K562 (cell line): ENCODE data around the gene ARHGDIB. TPM values are rescaled to one million over a fixed set of nuclear protein-coding genes. Genes with fewer than 3 reads are reported as not detected.

Experiments
- ARID2 ChIP-seq: fragments of 450-650 bp; IDR thresholded peaks from 2 replicates; pipeline ENCODE4 v1.6.1; 2017; ENCODE audit warnings: antibody characterized with exemption, mild to moderate bottlenecking
- DMBX1 ChIP-seq: fragments of 250-450 bp; sonication (Bioruptor Pico); IDR thresholded peaks from 2 replicates; pipeline ENCODE4 v1.8.0; 2022; ENCODE audit warnings: inconsistent platforms, mild to moderate bottlenecking, moderate library complexity, borderline replicate concordance
- MTA3 ChIP-seq: fragments of 450-650 bp; formaldehyde crosslinking; IDR thresholded peaks from 2 replicates; pipeline ENCODE4 v1.6.1; 2017; ENCODE audit warnings: mild to moderate bottlenecking, borderline replicate concordance
- PHF20 ChIP-seq: fragments of 450-650 bp; IDR thresholded peaks from 2 replicates; pipeline ENCODE4 v1.6.1; 2018; ENCODE audit not compliant: partially characterized antibody
- PHF8 ChIP-seq: fragments of 200-600 bp; sonication (generic); IDR thresholded peaks from 2 replicates; pipeline ENCODE4 v1.6.1; 2012; ENCODE audit warnings: mixed run types, mild to moderate bottlenecking, inconsistent platforms, low read length, moderate library complexity, borderline replicate concordance
- PTTG1 ChIP-seq: fragments of 450-650 bp; IDR thresholded peaks from 2 replicates; pipeline ENCODE4 v1.6.1; 2016; ENCODE audit warnings: low read depth, mild to moderate bottlenecking, missing genetic modification characterization, missing compliant biosample characterization
- TCF7 ChIP-seq: sonication (generic); IDR thresholded peaks from 2 replicates; pipeline ENCODE4 v1.6.1; 2016; ENCODE audit warnings: antibody characterized with exemption, borderline replicate concordance
- TOE1 ChIP-seq, 2 experiments: fragments of 450-650 bp in 1 of 2; sonication (generic) in 1 of 2; formaldehyde crosslinking in 1 of 2; IDR thresholded peaks; 2 replicates each; pipeline versions ENCODE4 v1.7.1 to v1.8.0; 2016 to 2022; ENCODE audit warnings: borderline replicate concordance in 2 of 2, mild to moderate bottlenecking in 2 of 2, antibody characterized with exemption in 1 of 2, inconsistent platforms in 1 of 2, low read depth in 1 of 2, missing genetic modification reagents in 1 of 2, moderate library complexity in 1 of 2
- YY1 ChIP-seq, 3 experiments: IDR thresholded peaks; 2 replicates each; pipeline ENCODE4 v1.6.1; 2011; ENCODE audit warnings: low read length in 2 of 3, mild to moderate bottlenecking in 2 of 3, moderate library complexity in 2 of 3, borderline replicate concordance in 1 of 3, control low read depth in 1 of 3, low read depth in 1 of 3; ENCODE audit not compliant: insufficient read depth in 3 of 3, insufficient replicate concordance in 2 of 3, control insufficient read depth in 1 of 3, insufficient read length in 1 of 3; ENCODE audit errors: extremely low read depth in 1 of 3
- ZNF707 ChIP-seq: fragments of 250-450 bp; sonication (Bioruptor Pico); conservative IDR thresholded peaks from 2 replicates; pipeline ENCODE4 v1.8.0; 2022; ENCODE audit warnings: inconsistent platforms, mild to moderate bottlenecking, moderate library complexity
- polyA plus RNA-seq, 8 experiments: library from polyadenylated mRNA; depleted of rRNA in 4 of 8; stranded (reverse) in 5 of 8; unstranded in 3 of 8; fragments of >200 nt; fragmentation: Nextera tagmentation in 2 of 8; fragmentation: Illumina TruSeq in 1 of 8; extraction: Ambion mirVana in 2 of 8; extraction: Trizol in 1 of 8; gene quantifications; 2 replicates each; pipeline versions ENCODE4 v1.2.1 to v1.2.3, GENCODE V29; 2011 to 2014; ENCODE audit warnings: inconsistent platforms in 1 of 8, missing spikeins in 1 of 8
- total RNA-seq, 7 experiments: library from RNA; depleted of rRNA in 6 of 7; stranded (reverse); fragments of >200 nt in 6 of 7; fragmentation: Illumina TruSeq in 2 of 7; extraction: Trizol in 2 of 7; gene quantifications; 2 replicates each; pipeline versions ENCODE4 v1.2.1 to v1.2.3, GENCODE V29; 2011 to 2021; ENCODE audit warnings: low replicate concordance in 1 of 7
- TF ChIP-seq, protein P1 (sequence below), 3 experiments: fragments of 200-800 bp in 1 of 3; fragments of 250-450 bp in 1 of 3; fragments of 450-650 bp in 1 of 3; sonication (Bioruptor Pico) in 1 of 3; sonication (Bioruptor generic) in 1 of 3; formaldehyde crosslinking in 1 of 3; IDR thresholded peaks; 2 replicates each; pipeline versions ENCODE4 v1.6.1 to v1.8.0; 2016 to 2022; ENCODE audit warnings: mild to moderate bottlenecking in 2 of 3, missing genetic modification characterization in 2 of 3, missing compliant biosample characterization in 1 of 3, moderate library complexity in 1 of 3
- TF ChIP-seq, protein P2 (sequence below): fragments of 450-650 bp; conservative IDR thresholded peaks from 2 replicates; pipeline ENCODE4 v1.6.1; 2016; ENCODE audit warnings: missing genetic modification characterization, low read depth, mild to moderate bottlenecking, missing compliant biosample characterization, moderate library complexity
- TF ChIP-seq, protein P3 (sequence below): sonication (generic); formaldehyde crosslinking; IDR thresholded peaks from 2 replicates; pipeline ENCODE4 v1.8.0; 2022; ENCODE audit warnings: missing genetic modification reagents, mild to moderate bottlenecking, borderline replicate concordance
- TF ChIP-seq, protein P4 (sequence below): fragments of 450-650 bp; IDR thresholded peaks from 2 replicates; pipeline ENCODE4 v1.6.1; 2016; ENCODE audit warnings: antibody characterized with exemption
- TF ChIP-seq, protein P5 (sequence below): fragments of 250-450 bp; sonication (Bioruptor Pico); IDR thresholded peaks from 2 replicates; pipeline ENCODE4 v1.4.0; 2020; ENCODE audit warnings: mild to moderate bottlenecking, moderate library complexity

The ARHGDIB gene
- total and polyA plus RNA-seq, 9 of the 15 experiments (the other 6 are each of a cell fraction or from before 2014, with no cell fraction given) = 9.5 to 204 (median 116) TPM

DNA sequence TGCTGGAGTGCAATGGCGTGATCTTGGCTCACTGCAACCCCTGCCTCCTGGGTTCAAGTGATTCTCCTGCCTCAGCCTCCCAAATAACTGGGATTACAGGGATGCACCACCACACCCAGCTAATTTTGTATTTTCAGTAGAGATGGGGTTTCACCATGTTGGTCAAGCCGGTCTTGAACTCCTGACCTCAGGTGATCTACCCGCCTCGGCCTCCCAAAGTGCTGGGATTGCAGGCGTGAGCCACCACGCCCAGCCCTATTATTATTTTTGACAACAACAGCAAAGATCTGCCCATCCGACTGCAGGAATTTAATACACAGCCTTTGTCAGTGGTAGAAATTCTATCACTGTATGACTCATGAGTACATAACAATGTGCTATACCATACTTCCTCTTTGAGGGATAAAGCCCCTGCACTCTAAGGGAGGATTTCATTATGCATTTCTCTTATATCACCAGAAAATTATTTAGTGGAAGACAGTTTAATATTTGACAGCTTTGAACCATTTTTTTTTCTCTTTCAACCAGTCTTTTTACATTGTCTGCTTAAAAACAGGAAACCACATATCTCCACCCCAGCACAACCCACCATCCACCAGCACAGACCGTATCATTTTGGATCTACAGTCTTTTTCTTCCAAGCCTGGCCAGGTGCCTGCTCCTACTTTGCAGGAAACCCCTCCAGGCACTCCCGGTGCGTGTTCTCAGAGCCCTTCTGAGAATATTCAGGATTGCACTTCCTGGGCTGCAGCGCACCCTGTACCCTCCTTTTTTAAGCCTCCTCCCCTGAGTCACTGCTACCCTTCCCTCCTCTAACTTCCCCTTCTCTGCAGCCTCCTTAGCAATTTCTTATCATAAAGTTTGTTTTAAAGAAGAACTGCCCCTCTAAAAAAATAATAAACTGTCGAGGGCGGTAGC lies 594 bp downstream of the ARHGDIB start (continued):
- TF ChIP-seq, protein P1, sequence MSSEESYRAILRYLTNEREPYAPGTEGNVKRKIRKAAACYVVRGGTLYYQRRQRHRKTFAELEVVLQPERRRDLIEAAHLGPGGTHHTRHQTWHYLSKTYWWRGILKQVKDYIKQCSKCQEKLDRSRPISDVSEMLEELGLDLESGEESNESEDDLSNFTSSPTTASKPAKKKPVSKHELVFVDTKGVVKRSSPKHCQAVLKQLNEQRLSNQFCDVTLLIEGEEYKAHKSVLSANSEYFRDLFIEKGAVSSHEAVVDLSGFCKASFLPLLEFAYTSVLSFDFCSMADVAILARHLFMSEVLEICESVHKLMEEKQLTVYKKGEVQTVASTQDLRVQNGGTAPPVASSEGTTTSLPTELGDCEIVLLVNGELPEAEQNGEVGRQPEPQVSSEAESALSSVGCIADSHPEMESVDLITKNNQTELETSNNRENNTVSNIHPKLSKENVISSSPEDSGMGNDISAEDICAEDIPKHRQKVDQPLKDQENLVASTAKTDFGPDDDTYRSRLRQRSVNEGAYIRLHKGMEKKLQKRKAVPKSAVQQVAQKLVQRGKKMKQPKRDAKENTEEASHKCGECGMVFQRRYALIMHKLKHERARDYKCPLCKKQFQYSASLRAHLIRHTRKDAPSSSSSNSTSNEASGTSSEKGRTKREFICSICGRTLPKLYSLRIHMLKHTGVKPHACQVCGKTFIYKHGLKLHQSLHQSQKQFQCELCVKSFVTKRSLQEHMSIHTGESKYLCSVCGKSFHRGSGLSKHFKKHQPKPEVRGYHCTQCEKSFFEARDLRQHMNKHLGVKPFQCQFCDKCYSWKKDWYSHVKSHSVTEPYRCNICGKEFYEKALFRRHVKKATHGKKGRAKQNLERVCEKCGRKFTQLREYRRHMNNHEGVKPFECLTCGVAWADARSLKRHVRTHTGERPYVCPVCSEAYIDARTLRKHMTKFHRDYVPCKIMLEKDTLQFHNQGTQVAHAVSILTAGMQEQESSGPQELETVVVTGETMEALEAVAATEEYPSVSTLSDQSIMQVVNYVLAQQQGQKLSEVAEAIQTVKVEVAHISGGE (CRISPR knock-in tag; IDR thresholded peaks at IDR 0.05) = peak in 1 of 3 experiments; percentile 63; a peak in 1 of 6 replicates
- TF ChIP-seq, protein P2, sequence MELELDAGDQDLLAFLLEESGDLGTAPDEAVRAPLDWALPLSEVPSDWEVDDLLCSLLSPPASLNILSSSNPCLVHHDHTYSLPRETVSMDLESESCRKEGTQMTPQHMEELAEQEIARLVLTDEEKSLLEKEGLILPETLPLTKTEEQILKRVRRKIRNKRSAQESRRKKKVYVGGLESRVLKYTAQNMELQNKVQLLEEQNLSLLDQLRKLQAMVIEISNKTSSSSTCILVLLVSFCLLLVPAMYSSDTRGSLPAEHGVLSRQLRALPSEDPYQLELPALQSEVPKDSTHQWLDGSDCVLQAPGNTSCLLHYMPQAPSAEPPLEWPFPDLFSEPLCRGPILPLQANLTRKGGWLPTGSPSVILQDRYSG (tag) = no peak
- TF ChIP-seq, protein P3, sequence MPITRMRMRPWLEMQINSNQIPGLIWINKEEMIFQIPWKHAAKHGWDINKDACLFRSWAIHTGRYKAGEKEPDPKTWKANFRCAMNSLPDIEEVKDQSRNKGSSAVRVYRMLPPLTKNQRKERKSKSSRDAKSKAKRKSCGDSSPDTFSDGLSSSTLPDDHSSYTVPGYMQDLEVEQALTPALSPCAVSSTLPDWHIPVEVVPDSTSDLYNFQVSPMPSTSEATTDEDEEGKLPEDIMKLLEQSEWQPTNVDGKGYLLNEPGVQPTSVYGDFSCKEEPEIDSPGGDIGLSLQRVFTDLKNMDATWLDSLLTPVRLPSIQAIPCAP (CRISPR knock-in tag) = no peak
- no peak for TF ChIP-seq ARID2
- TF ChIP-seq YY1 (IDR thresholded peaks at IDR 0.05; ENCODE audit: borderline replicate concordance in 1 of 3, control insufficient read depth in 1 of 3, extremely low read depth in 1 of 3, insufficient read depth in 3 of 3, insufficient read length in 1 of 3, insufficient replicate concordance in 2 of 3, low read depth in 1 of 3, low read length in 2 of 3) = no peak
- no peak for TF ChIP-seq PTTG1
- no peak for TF ChIP-seq TOE1 (IDR thresholded peaks at IDR 0.05; ENCODE audit: borderline replicate concordance)
- no peak for TF ChIP-seq TOE1 (CRISPR knock-in tag; IDR thresholded peaks at IDR 0.05; ENCODE audit: borderline replicate concordance, low read depth)
- TF ChIP-seq, protein P4, sequence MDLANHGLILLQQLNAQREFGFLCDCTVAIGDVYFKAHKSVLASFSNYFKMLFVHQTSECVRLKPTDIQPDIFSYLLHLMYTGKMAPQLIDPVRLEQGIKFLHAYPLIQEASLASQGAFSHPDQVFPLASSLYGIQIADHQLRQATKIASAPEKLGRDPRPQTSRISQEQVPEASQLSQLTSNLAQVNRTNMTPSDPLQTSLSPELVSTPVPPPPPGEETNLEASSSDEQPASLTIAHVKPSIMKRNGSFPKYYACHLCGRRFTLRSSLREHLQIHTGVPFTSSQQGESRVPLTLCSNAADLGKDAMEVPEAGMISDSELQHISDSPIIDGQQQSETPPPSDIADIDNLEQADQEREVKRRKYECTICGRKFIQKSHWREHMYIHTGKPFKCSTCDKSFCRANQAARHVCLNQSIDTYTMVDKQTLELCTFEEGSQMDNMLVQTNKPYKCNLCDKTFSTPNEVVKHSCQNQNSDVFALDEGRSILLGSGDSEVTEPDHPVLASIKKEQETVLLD = no peak
- TF ChIP-seq MTA3 = no peak
- TF ChIP-seq ZNF707 (CRISPR knock-in tag) = no peak
- TF ChIP-seq DMBX1 (CRISPR knock-in tag) = no peak
- TF ChIP-seq, protein P5, sequence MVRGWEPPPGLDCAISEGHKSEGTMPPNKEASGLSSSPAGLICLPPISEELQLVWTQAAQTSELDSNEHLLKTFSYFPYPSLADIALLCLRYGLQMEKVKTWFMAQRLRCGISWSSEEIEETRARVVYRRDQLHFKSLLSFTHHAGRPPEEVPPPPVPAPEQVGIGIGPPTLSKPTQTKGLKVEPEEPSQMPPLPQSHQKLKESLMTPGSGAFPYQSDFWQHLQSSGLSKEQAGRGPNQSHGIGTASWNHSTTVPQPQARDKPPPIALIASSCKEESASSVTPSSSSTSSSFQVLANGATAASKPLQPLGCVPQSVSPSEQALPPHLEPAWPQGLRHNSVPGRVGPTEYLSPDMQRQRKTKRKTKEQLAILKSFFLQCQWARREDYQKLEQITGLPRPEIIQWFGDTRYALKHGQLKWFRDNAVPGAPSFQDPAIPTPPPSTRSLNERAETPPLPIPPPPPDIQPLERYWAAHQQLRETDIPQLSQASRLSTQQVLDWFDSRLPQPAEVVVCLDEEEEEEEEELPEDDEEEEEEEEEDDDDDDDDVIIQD (CRISPR knock-in tag) = no peak
- TF ChIP-seq PHF20 = no peak
- no peak for TF ChIP-seq TCF7
- TF ChIP-seq PHF8 = no peak
